Left cardiac atrium (tissue), 4 donors: ENCODE results near the gene RGS19. TPM values are rescaled to one million over a fixed set of nuclear protein-coding genes. Genes with fewer than 3 reads are reported as not detected.

Source experiments
- ATAC-seq, 2 donors: fragments of 200-7000 bp; cut with Tn5 transposase; one replicate each; pipeline ENCODE4 v1.9.1; 2020; ENCODE audit warnings: mild to moderate bottlenecking in 2 of 2, moderate library complexity in 2 of 2
- DNase-seq: peaks from one replicate; pipeline ENCODE4 v3.0.0-alpha.2; 2020
- intact Hi-C, 2 donors: fragments of 100-400 bp; cut with DNase I; formaldehyde crosslinking; loops; one replicate each; pipeline versions ENCODE4 v1.14.1 to v1.15.1; 2022 to 2023
- total RNA-seq, 2 donors: library from RNA; stranded (reverse); fragmentation: NEBNext Ultra II Directional; extraction: Animal tissue kit (Norgen Biotek cat#: 25700); gene quantifications; one replicate each; pipeline ENCODE4 v1.2.1, GENCODE V29; 2021
- donor health status: DM: no; HTN: yes; CAD: no.
- donor health status: DM: no; HTN: yes; CAD: no; lungs with severe emphysema.
- donor health status: DM: yes; HTN: yes; CAD: no.
- donor health status: Dilated cardiomyopathy.

RGS19 gene
- total RNA-seq, 2 donors from 2014 or later: 9.7 to 10.0 TPM

GRCh38 chr20:64069209-64069613 is 10.1 kb downstream of the RGS19 start:
- intact Hi-C loops: no loop called here
- no peak for ATAC-seq
- DNase-seq: no peak

- DNase-seq (no peak), ATAC-seq (no peak)
- intact Hi-C loops: no loop called here
Measured at GRCh38 chr20:64068386-64069208, 10.7 kb downstream of the RGS19 start.

- intact Hi-C loops: no loop called here
Measured at GRCh38 chr20:64067733-64068307, 11.5 kb downstream of the RGS19 start.

GRCh38 chr20:64067005-64067632 is 12.2 kb downstream of the RGS19 start:
- no peak for ATAC-seq
- intact Hi-C loops: no loop called here

More at GRCh38 chr20:64067733-64068307, 11.5 kb downstream of the RGS19 start:
- DNase-seq: no peak
- no peak for ATAC-seq

GRCh38 chr20:64065974-64066343 is 13.4 kb downstream of the RGS19 start:
- intact Hi-C loops: no loop called here
- DNase-seq (peak; percentile 24), ATAC-seq (no peak)

More at GRCh38 chr20:64067005-64067632, 12.2 kb downstream of the RGS19 start:
- no peak for DNase-seq

GRCh38 chr20:64065062-64065973 is 14.0 kb downstream of the RGS19 start:
- intact Hi-C loops: no loop called here
- DNase-seq (no peak), ATAC-seq (no peak)

GRCh38 chr20:64064145-64064698 is 15.1 kb downstream of the RGS19 start:
- intact Hi-C loops: no loop called here
- ATAC-seq (peak in 1 of 2 donors; percentile 7), DNase-seq (peak; percentile 53)

- intact Hi-C loops: no loop called here
- DNase-seq (no peak), ATAC-seq (peak; percentile 16 to 23)
Measured at GRCh38 chr20:64063389-64064144, 15.8 kb downstream of the RGS19 start.

- intact Hi-C loops: no loop called here
- DNase-seq (peak; percentile 99), ATAC-seq (peak; percentile 95 to 96)
Measured at GRCh38 chr20:64062596-64063388, 16.5 kb downstream of the RGS19 start, which contains the start of gene TCEA2. TSS of gene TCEA2 (plus strand) at chr20:64063198. CDS start at chr20:64063313, 115 bp downstream.

GRCh38 chr20:64062276-64062595 is 17.1 kb downstream of the RGS19 start:
- no peak for ATAC-seq
- intact Hi-C loops: no loop called here

GRCh38 chr20:64058536-64058935 is 20.8 kb downstream of the RGS19 start:
- no peak for ATAC-seq
- intact Hi-C loops: loop anchor here in 1 of 2 donors (5.0 kb wide), 1 partner anchor 76 kb away; the partner anchor contains the start of gene PRPF6
- DNase-seq: no peak

More at GRCh38 chr20:64062276-64062595, 17.1 kb downstream of the RGS19 start:
- DNase-seq: no peak

- ATAC-seq: peak; percentile 48 to 54
- intact Hi-C loops: loop anchor here in 1 of 2 donors (5.0 kb wide), 1 partner anchor 76 kb away; the partner anchor contains the start of gene PRPF6
- DNase-seq: peak; percentile 88
Measured at GRCh38 chr20:64057628-64058498, 21.5 kb downstream of the RGS19 start.

- intact Hi-C loops: loop anchor here in 1 of 2 donors (5.0 kb wide), 1 partner anchor 75 kb away; the partner anchor contains the start of gene PRPF6
- ATAC-seq (peak in 1 of 2 donors; percentile 3), DNase-seq (no peak)
Measured at GRCh38 chr20:64056889-64057627, 22.3 kb downstream of the RGS19 start.

GRCh38 chr20:64056639-64056888 is 22.8 kb downstream of the RGS19 start:
- DNase-seq (no peak), ATAC-seq (peak in 1 of 2 donors; percentile 12)
- intact Hi-C loops: loop anchor here in 1 of 2 donors (5.0 kb wide), 1 partner anchor 74 kb away; the partner anchor contains the start of gene PRPF6

- DNase-seq (peak; percentile 85), ATAC-seq (peak; percentile 10 to 22)
- intact Hi-C loops: loop anchor here in 1 of 2 donors (5.0 kb wide), 1 partner anchor 74 kb away; the partner anchor contains the start of gene PRPF6
Measured at GRCh38 chr20:64055893-64056638, 23.3 kb downstream of the RGS19 start.
